ENCODE data around the gene CHAF1B.

Gene CHAF1B

GRCh38 chr21:36428761-36429432 lies 43.7 kb downstream of the CHAF1B start:
- DNase-seq (ENCODE audit: low read depth in 2 of 2), result no peak

GRCh38 chr21:36429947-36430546 lies 44.9 kb downstream of the CHAF1B start:
- DNase-seq (ENCODE audit: low read depth in 2 of 2), result peak; percentile 49 to 60

GRCh38 chr21:36430841-36431240 lies 45.6 kb downstream of the CHAF1B start:
- DNase-seq (ENCODE audit: low read depth in 2 of 2), result no peak

- DNase-seq (ENCODE audit: low read depth in 2 of 2), result no peak
Measured at GRCh38 chr21:36431252-36431651, 46.1 kb downstream of the CHAF1B start.

- no peak for DNase-seq (ENCODE audit: low read depth in 2 of 2)
Measured at GRCh38 chr21:36433059-36433709, 48.0 kb downstream of the CHAF1B start.

- no peak for DNase-seq (ENCODE audit: low read depth in 2 of 2)
Measured at GRCh38 chr21:36434144-36434543, 49.0 kb downstream of the CHAF1B start.

- no peak for DNase-seq (ENCODE audit: low read depth in 2 of 2)
Measured at GRCh38 chr21:36436829-36437744, 51.9 kb downstream of the CHAF1B start.

- DNase-seq (ENCODE audit: low read depth in 2 of 2), result no peak
Measured at GRCh38 chr21:36437745-36438128, 52.5 kb downstream of the CHAF1B start.

GRCh38 chr21:36441715-36442114 lies 56.5 kb downstream of the CHAF1B start:
- no peak for DNase-seq (ENCODE audit: low read depth in 2 of 2)

- DNase-seq (ENCODE audit: low read depth in 2 of 2), result no peak
Measured at GRCh38 chr21:36446301-36446700, 61.1 kb downstream of the CHAF1B start.

- DNase-seq (ENCODE audit: low read depth in 2 of 2), result no peak
Measured at GRCh38 chr21:36450511-36450910, 65.3 kb downstream of the CHAF1B start.

GRCh38 chr21:36451506-36451905 lies 66.3 kb downstream of the CHAF1B start:
- DNase-seq (ENCODE audit: low read depth in 2 of 2), result no peak

- DNase-seq (ENCODE audit: low read depth in 2 of 2), result no peak
Measured at GRCh38 chr21:36452281-36452825, 67.2 kb downstream of the CHAF1B start.

GRCh38 chr21:36454093-36454531 lies 68.9 kb downstream of the CHAF1B start:
- DNase-seq (ENCODE audit: low read depth in 2 of 2), result no peak

GRCh38 chr21:36454706-36455105 lies 69.5 kb downstream of the CHAF1B start:
- no peak for DNase-seq (ENCODE audit: low read depth in 2 of 2)

GRCh38 chr21:36456729-36457414 lies 71.7 kb downstream of the CHAF1B start:
- DNase-seq (ENCODE audit: low read depth in 2 of 2), result no peak

GRCh38 chr21:36459098-36459497 lies 73.9 kb downstream of the CHAF1B start:
- no peak for DNase-seq (ENCODE audit: low read depth in 2 of 2)

- DNase-seq (ENCODE audit: low read depth in 2 of 2), result no peak
Measured at GRCh38 chr21:36460866-36461265, 75.7 kb downstream of the CHAF1B start.

GRCh38 chr21:36461277-36461917 lies 76.2 kb downstream of the CHAF1B start:
- no peak for DNase-seq (ENCODE audit: low read depth in 2 of 2)

- DNase-seq (ENCODE audit: low read depth in 2 of 2), result no peak
Measured at GRCh38 chr21:36461918-36462486, 76.8 kb downstream of the CHAF1B start.
